NCI-H524 (cell line): ENCODE results near the gene CARMIL3.
A peak's percentile ranks its signal among the peaks of the same experiment; 100 is the strongest.

Source experiments
- DNase-seq, 2 experiments: peaks; one replicate each; lab custom pipeline; 2025; lab: John Stamatoyannopoulos, UW

Gene CARMIL3

GRCh38 chr14:24063263-24063836 lies 11.5 kb downstream of the CARMIL3 start:
- no peak for DNase-seq

GRCh38 chr14:24064091-24064795 lies 12.4 kb downstream of the CARMIL3 start:
- no peak for DNase-seq

GRCh38 chr14:24064856-24065255 lies 13.0 kb downstream of the CARMIL3 start:
- DNase-seq: no peak

- DNase-seq: no peak
Measured at GRCh38 chr14:24065408-24065807, 13.6 kb downstream of the CARMIL3 start.

GRCh38 chr14:24066496-24067132 lies 14.8 kb downstream of the CARMIL3 start:
- DNase-seq: no peak

GRCh38 chr14:24067133-24068082 lies 15.6 kb downstream of the CARMIL3 start:
- DNase-seq: no peak

- DNase-seq: no peak
Measured at GRCh38 chr14:24068711-24069410, 17.1 kb downstream of the CARMIL3 start.

GRCh38 chr14:24069411-24069735 lies 17.6 kb downstream of the CARMIL3 start:
- no peak for DNase-seq

- peak; percentile 77 to 90 for DNase-seq
Measured at GRCh38 chr14:24070285-24071143, 18.7 kb downstream of the CARMIL3 start.

GRCh38 chr14:24071144-24071697 lies 19.4 kb downstream of the CARMIL3 start, which contains the start of gene CPNE6:
Gene CPNE6, plus strand, starts transcription at chr14:24071562. Its CDS starts 1,375 bp downstream, at chr14:24072937.
- no peak for DNase-seq

- DNase-seq: no peak
Measured at GRCh38 chr14:24071836-24072430, 20.1 kb downstream of the CARMIL3 start.

- DNase-seq: no peak
Measured at GRCh38 chr14:24072436-24072835, 20.6 kb downstream of the CARMIL3 start.

- no peak for DNase-seq
Measured at GRCh38 chr14:24072881-24073877, 21.4 kb downstream of the CARMIL3 start.

- DNase-seq: no peak
Measured at GRCh38 chr14:24074625-24075484, 23.0 kb downstream of the CARMIL3 start.

- no peak for DNase-seq
Measured at GRCh38 chr14:24075485-24076301, 23.9 kb downstream of the CARMIL3 start.

- no peak for DNase-seq
Measured at GRCh38 chr14:24076302-24076601, 24.4 kb downstream of the CARMIL3 start.

GRCh38 chr14:24077086-24077485 lies 25.3 kb downstream of the CARMIL3 start:
- DNase-seq: no peak
